ENCODE data around the gene ADGRA1. TPM values are rescaled to one million over a fixed set of nuclear protein-coding genes. Genes with fewer than 3 reads are reported as not detected.

The ADGRA1 gene
- total and polyA plus RNA-seq, 2 of the 8 experiments (the other 6 are each of a cell fraction or from before 2014, with no cell fraction given), result 0.17 to 0.21 TPM

- Histone ChIP-seq H3K27me3 (replicated peaks in 1 of 4; ENCODE audit: control insufficient read depth in 3 of 4, extremely low read depth in 1 of 4, insufficient read depth in 3 of 4, low read length in 3 of 4) (peaks cover 0 to 5% (median 0%) of the 10 kb centered on the region in 4 experiments; a peak in 2 of 7 replicates), H2BK20ac (ENCODE audit: low read length) (0 out of 2 replicates have a peak overlapping the region, but pooled peaks have one; percentile 4), H3K36me3 (ENCODE audit: control insufficient read depth in 2 of 4, insufficient read depth in 4 of 4, low read length in 3 of 4) (no peaks in the 10 kb centered on the region; a peak in 2 of 8 replicates), H2BK15ac (ENCODE audit: low read length) (0 out of 2 replicates have a peak overlapping the region, but pooled peaks have one; percentile 5), H3K18ac (ENCODE audit: extremely low read depth, low read length) (no peak overlapping the region), H4K8ac (ENCODE audit: extremely low read depth, insufficient read depth, low read length) (no peak overlapping the region), H3K9me3 (ENCODE audit: insufficient read depth in 2 of 2, low read depth in 1 of 2, low read length in 1 of 2) (no peaks in the 10 kb centered on the region), H2AK5ac (ENCODE audit: low read depth, low read length) (no peak overlapping the region; the same call in 1 of the 2 replicates), H2BK12ac (ENCODE audit: low read depth, low read length) (peak overlapping the region; percentile 10; the same call in 1 of the 2 replicates), H3K56ac (replicated peaks; ENCODE audit: insufficient read length, low read depth, low read length) (peak overlapping the region; percentile 80), H3K4me2 (ENCODE audit: insufficient read depth in 1 of 2, low read depth in 2 of 2, low read length in 2 of 2) (no peak overlapping the region), H3K4ac (replicated peaks; ENCODE audit: insufficient read length, low read depth, low read length) (no peak overlapping the region), H3K27ac (ENCODE audit: low read depth, low read length) (no peak overlapping the region), H4K20me1 (replicated peaks in 1 of 2; ENCODE audit: control insufficient read depth in 1 of 2, insufficient read depth in 2 of 2, low read length in 2 of 2) (peaks cover 0 to 4% of the 10 kb centered on the region in 2 experiments), H2BK5ac (ENCODE audit: low read depth, low read length) (peak overlapping the region; percentile 7; the same call in 1 of the 2 replicates), H3K23me2 (ENCODE audit: low read depth, low read length) (peaks cover 12% of the 10 kb centered on the region; the same call in 1 of the 2 replicates), H4K5ac (ENCODE audit: insufficient read length, low read depth, low read length) (no peak overlapping the region), H2AFZ (ENCODE audit: low read length) (no peak overlapping the region), H3K79me2 (ENCODE audit: control insufficient read depth in 1 of 2, insufficient read depth in 2 of 2, low read length in 2 of 2) (peaks cover 0 to 4% of the 10 kb centered on the region in 2 experiments; a peak in 1 of 4 replicates), H3K79me1 (ENCODE audit: low read depth, low read length) (peaks cover 2% of the 10 kb centered on the region; the same call in 1 of the 2 replicates), H3K4me1 (replicated peaks in 1 of 4; ENCODE audit: control insufficient read depth in 3 of 4, insufficient read depth in 4 of 4, low read length in 3 of 4) (peaks cover 6 to 37% (median 20%) of the 10 kb centered on the region in 4 experiments), H3K9ac (replicated peaks in 1 of 4; ENCODE audit: extremely low read depth in 1 of 4, low read depth in 3 of 4, low read length in 3 of 4) (no peak overlapping the region), H4K91ac (replicated peaks; ENCODE audit: insufficient read length, low read length) (no peak overlapping the region), H3K4me3 (ENCODE audit: extremely low read depth in 1 of 4, insufficient read depth in 2 of 4, low read depth in 3 of 4, low read length in 4 of 4) (no peak overlapping the region), H3K14ac (ENCODE audit: insufficient read length) (no peak overlapping the region), H2BK120ac (replicated peaks; ENCODE audit: low read depth, low read length) (peak overlapping the region; percentile 21), H3K23ac (ENCODE audit: insufficient read length) (no peak overlapping the region)
- ChIA-PET POLR2A (ENCODE audit: partially characterized antibody) (no interaction called here), CTCF (ENCODE audit: partially characterized antibody) (interaction anchor here (1.0 to 3.0 kb wide), 2 partner anchors 9 to 14 kb away, joined by 5 to 20 read pairs; no protein-coding TSS in a partner anchor)
- WGBS, 2 experiments (ENCODE audit: extremely low coverage in 1 of 2, insufficient coverage in 1 of 2, insufficient read length in 1 of 2, insufficient replicate concordance in 2 of 2, low coverage in 1 of 2, low lambda C conversion rate in 2 of 2, missing lambda C conversion rate in 1 of 2), result 92% methylated on average over 24 of the region's 24 CpGs; no CpG with 5 or more reads in 1 of the 2 experiments
- no peak for DNase-seq (ENCODE audit: low read depth in 1 of 2, low spot score in 2 of 2)
- FAIRE-seq, result peak; percentile 19
- TF ChIP-seq SIX5 (IDR thresholded peaks at IDR 0.05; ENCODE audit: low read depth, low read length), result no peak
Observed at GRCh38 chr10:133156674-133157579, 69.2 kb downstream of the ADGRA1 start.
